KMS-11 (cell line): ENCODE results near the gene GALNT2.

ENCODE experiments used
- H2AFZ ChIP-seq: fragments of 200-600 bp; sonication (generic); 2 replicates; pipeline ENCODE4 v1.6.1; 2016; ENCODE audit warnings: antibody characterized with exemption, mixed run types, low read depth
- H3K27ac ChIP-seq: fragments of 200-600 bp; sonication (generic); 2 replicates; pipeline ENCODE4 v1.6.1; 2016; ENCODE audit warnings: mild to moderate bottlenecking, mixed run types
- H3K27me3 ChIP-seq: fragments of 200-600 bp; sonication (generic); 2 replicates; pipeline ENCODE4 v1.6.1; 2017; ENCODE audit warnings: mild to moderate bottlenecking, low read depth, mixed run types, moderate library complexity; ENCODE audit not compliant: insufficient read depth
- H3K36me3 ChIP-seq: fragments of 200-600 bp; sonication (generic); 2 replicates; pipeline ENCODE4 v1.6.1; 2017; ENCODE audit warnings: mild to moderate bottlenecking, mixed run types; ENCODE audit not compliant: insufficient read depth
- H3K4me1 ChIP-seq: fragments of 200-600 bp; sonication (generic); 2 replicates; pipeline ENCODE4 v1.6.1; 2016; ENCODE audit warnings: mild to moderate bottlenecking, low read depth, mixed run types; ENCODE audit not compliant: poor library complexity, severe bottlenecking
- H3K4me2 ChIP-seq: fragments of 200-600 bp; sonication (generic); 2 replicates; pipeline ENCODE4 v1.7.0; 2016; ENCODE audit warnings: mild to moderate bottlenecking, mixed run types
- H3K4me3 ChIP-seq: fragments of 200-600 bp; sonication (generic); IDR thresholded peaks from 2 replicates; pipeline ENCODE4 v1.6.1; 2017; ENCODE audit warnings: low read depth, low read length, mixed read lengths; ENCODE audit not compliant: insufficient read depth
- H3K79me2 ChIP-seq: fragments of 200-600 bp; sonication (generic); 2 replicates; pipeline ENCODE4 v1.6.1; 2016; ENCODE audit warnings: low read depth, mixed run types; ENCODE audit not compliant: insufficient read depth
- H3K9ac ChIP-seq: fragments of 200-600 bp; sonication (generic); 2 replicates; pipeline ENCODE4 v1.6.1; 2016; ENCODE audit warnings: mild to moderate bottlenecking, mixed run types
- H4K20me1 ChIP-seq: fragments of 200-600 bp; sonication (generic); 2 replicates; pipeline ENCODE4 v1.6.1; 2016; ENCODE audit warnings: mild to moderate bottlenecking, mixed run types; ENCODE audit not compliant: insufficient read depth
- TF ChIP-seq, protein P1 (sequence below): fragments of 200-600 bp; sonication (generic); conservative IDR thresholded peaks from 2 replicates; pipeline ENCODE4 v1.6.1; 2017; ENCODE audit warnings: low read depth, mild to moderate bottlenecking, antibody characterized with exemption, low read length, moderate library complexity, mixed read lengths

GALNT2 gene

DNA sequence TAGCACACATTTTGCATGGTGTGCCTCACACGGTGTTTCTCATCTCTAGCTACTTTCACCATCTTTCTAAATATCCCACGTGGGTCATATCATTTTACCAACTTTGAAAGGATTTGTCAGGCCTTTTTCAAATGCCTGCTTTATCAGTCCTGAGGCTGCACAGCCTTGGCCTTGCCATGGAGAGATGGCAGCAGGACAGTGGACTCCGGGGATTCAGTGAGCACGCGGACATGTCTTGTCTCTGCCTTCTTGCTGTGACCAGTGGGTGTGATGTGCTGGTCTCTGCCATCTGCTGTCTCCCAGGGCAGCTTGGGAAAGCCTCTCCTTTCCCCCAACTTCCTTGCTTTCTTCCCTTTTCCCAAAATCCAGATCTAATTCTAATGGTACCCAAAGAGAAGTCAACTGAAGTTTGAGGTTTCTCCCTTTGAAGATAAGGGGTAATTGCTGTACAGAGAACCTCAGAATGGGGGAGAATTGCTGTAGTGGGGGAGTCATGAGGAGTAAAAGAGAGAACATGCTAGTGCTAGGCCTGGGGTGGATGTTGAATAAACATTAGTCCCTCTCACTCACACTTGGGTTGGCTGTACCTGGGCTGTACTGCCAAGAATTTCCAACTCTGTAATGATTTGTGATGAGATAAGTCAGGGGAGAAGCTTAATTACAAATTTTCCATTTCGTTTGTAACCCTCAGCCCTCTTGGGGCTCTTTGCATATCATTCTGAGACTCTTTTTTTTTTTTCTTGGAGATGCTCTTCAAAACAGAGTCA lies 99.5 kb downstream of the GALNT2 start:
- Histone ChIP-seq H3K4me3 (no peak overlapping the region), H3K27me3 (no peaks in the 10 kb centered on the region), H3K36me3 (no peaks in the 10 kb centered on the region), H3K4me1 (peaks cover 80% of the 10 kb centered on the region), H3K9ac (no peak overlapping the region), H2AFZ (no peak overlapping the region), H3K4me2 (no peak overlapping the region), H3K79me2 (peaks cover 97% of the 10 kb centered on the region), H3K27ac (no peak overlapping the region), H4K20me1 (0 out of 2 replicates have a peak, but pooled peaks cover 5% of the 10 kb centered on the region)
- TF ChIP-seq, protein P1, sequence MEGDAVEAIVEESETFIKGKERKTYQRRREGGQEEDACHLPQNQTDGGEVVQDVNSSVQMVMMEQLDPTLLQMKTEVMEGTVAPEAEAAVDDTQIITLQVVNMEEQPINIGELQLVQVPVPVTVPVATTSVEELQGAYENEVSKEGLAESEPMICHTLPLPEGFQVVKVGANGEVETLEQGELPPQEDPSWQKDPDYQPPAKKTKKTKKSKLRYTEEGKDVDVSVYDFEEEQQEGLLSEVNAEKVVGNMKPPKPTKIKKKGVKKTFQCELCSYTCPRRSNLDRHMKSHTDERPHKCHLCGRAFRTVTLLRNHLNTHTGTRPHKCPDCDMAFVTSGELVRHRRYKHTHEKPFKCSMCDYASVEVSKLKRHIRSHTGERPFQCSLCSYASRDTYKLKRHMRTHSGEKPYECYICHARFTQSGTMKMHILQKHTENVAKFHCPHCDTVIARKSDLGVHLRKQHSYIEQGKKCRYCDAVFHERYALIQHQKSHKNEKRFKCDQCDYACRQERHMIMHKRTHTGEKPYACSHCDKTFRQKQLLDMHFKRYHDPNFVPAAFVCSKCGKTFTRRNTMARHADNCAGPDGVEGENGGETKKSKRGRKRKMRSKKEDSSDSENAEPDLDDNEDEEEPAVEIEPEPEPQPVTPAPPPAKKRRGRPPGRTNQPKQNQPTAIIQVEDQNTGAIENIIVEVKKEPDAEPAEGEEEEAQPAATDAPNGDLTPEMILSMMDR = no peak

GRCh38 chr1:230167419-230167852 lies 100.4 kb downstream of the GALNT2 start:
- Histone ChIP-seq H3K4me3 (no peak overlapping the region), H3K9ac (no peak overlapping the region), H3K36me3 (no peaks in the 10 kb centered on the region), H2AFZ (no peak overlapping the region), H3K79me2 (peaks cover 97% of the 10 kb centered on the region), H3K4me2 (no peak overlapping the region), H3K27ac (no peak overlapping the region), H3K27me3 (no peaks in the 10 kb centered on the region), H3K4me1 (peaks cover 71% of the 10 kb centered on the region), H4K20me1 (0 out of 2 replicates have a peak, but pooled peaks cover 5% of the 10 kb centered on the region)
- TF ChIP-seq, protein P1 = peak; percentile 92

DNA sequence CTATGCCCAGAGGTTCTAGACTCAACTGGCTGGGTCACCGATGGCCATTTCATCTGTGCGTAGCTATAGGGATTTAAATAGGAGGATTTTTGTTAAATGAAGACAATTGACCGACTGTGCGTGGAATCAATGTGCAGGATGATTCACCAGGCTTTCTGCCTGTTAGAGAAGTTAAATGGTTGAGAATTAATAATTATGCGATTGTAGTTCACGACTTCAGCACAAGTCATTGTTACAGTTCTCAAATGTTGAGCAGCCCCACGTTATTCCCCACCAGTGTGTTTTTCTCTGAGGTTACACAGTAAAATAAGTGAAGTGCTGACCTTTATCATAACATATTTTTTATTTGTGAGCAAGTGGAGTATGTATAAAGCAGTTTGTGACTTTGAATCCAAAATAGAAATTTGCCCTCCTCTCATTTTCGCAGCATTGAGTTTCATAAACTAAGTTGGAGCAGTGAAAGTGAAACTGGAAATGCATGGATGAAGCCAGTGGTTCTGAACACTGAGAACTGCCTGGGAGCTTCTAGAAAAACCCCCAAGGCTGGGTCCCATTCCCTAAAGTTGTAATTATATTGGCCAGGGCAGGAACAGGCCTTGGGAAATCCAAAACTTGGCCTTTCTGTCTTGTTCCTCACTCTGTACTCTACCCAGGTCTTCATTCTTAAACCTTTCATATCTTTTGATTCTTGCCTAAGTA lies 102.6 kb downstream of the GALNT2 start:
- no peak overlapping the region for H3K4me3 ChIP-seq
- H3K36me3 ChIP-seq = no peaks in the 10 kb centered on the region
- H3K4me1 ChIP-seq = peaks cover 61% of the 10 kb centered on the region
- 0 out of 2 replicates have a peak, but pooled peaks cover 5% of the 10 kb centered on the region for H4K20me1 ChIP-seq
- peak overlapping the region; percentile 18 for H3K4me2 ChIP-seq
- TF ChIP-seq, protein P1 = no peak
- no peak overlapping the region for H3K27ac ChIP-seq
- no peak overlapping the region for H3K9ac ChIP-seq
- no peaks in the 10 kb centered on the region for H3K27me3 ChIP-seq
- H2AFZ ChIP-seq = no peak overlapping the region
- peaks cover 97% of the 10 kb centered on the region for H3K79me2 ChIP-seq

- no peak overlapping the region for H3K4me3 ChIP-seq
- H3K4me2 ChIP-seq = peak overlapping the region; percentile 18; the same call in 1 of the 2 replicates
- no peak overlapping the region for H3K27ac ChIP-seq
- peaks cover 59% of the 10 kb centered on the region for H3K4me1 ChIP-seq
- H3K27me3 ChIP-seq = no peaks in the 10 kb centered on the region
- no peak overlapping the region for H2AFZ ChIP-seq
- peaks cover 97% of the 10 kb centered on the region for H3K79me2 ChIP-seq
- 0 out of 2 replicates have a peak, but pooled peaks cover 5% of the 10 kb centered on the region for H4K20me1 ChIP-seq
- no peaks in the 10 kb centered on the region for H3K36me3 ChIP-seq
- TF ChIP-seq, protein P1 = no peak
- H3K9ac ChIP-seq = no peak overlapping the region
These were observed 103.1 kb downstream of the GALNT2 start for GRCh38 chr1:230170153-230170547.
